Keratinocyte (primary cell): Measurements from ENCODE around the gene VEGFA. TPM values are rescaled to one million over a fixed set of nuclear protein-coding genes. Genes with fewer than 3 reads are reported as not detected.

Experiments
- DNase-seq: peaks from one replicate; pipeline ENCODE4 v3.0.0-alpha.2; 2011; ENCODE audit warnings: low read depth, missing footprints, low spot score
- FAIRE-seq: peaks from 2 replicates; lab custom pipeline; 2011; peaks lifted over from hg19 to GRCh38; lab: Jason Lieb, UNC
- H2AFZ ChIP-seq: 2 replicates; pipeline ENCODE4 v1.6.0; 2012; ENCODE audit warnings: low read length, control low read depth, inconsistent platforms; ENCODE audit not compliant: control insufficient read depth
- H3K27ac ChIP-seq: 2 replicates; pipeline ENCODE4 v1.5.1; 2011; ENCODE audit warnings: low read length; ENCODE audit not compliant: control insufficient read depth, insufficient read depth
- H3K27me3 ChIP-seq: 3 replicates; pipeline ENCODE4 v1.6.0; 2011; ENCODE audit warnings: low read length; ENCODE audit not compliant: control insufficient read depth, insufficient read depth; ENCODE audit errors: extremely low read depth
- H3K36me3 ChIP-seq, 2 experiments: 2 replicates in 1 of 2; 3 replicates in 1 of 2; pipeline ENCODE4 v1.5.1; 2011; ENCODE audit warnings: low read length in 2 of 2, mild to moderate bottlenecking in 1 of 2; ENCODE audit not compliant: control insufficient read depth in 2 of 2, insufficient read depth in 2 of 2; ENCODE audit errors: extremely low read depth in 1 of 2
- H3K4me1 ChIP-seq: 3 replicates; pipeline ENCODE4 v1.5.1; 2011; ENCODE audit warnings: low read length; ENCODE audit not compliant: control insufficient read depth, insufficient read depth; ENCODE audit errors: extremely low read depth
- H3K4me2 ChIP-seq: 3 replicates; pipeline ENCODE4 v1.6.0; 2011; ENCODE audit warnings: low read depth, low read length; ENCODE audit not compliant: control insufficient read depth, insufficient read depth; ENCODE audit errors: extremely low read depth
- H3K4me3 ChIP-seq, 3 experiments: fragments of 200-600 bp in 1 of 3; sonication (generic) in 1 of 3; 2 replicates in 2 of 3; 3 replicates in 1 of 3; pipeline ENCODE4 v1.5.1; 2011 to 2016; ENCODE audit warnings: low read length in 3 of 3, mild to moderate bottlenecking in 3 of 3, control low read depth in 2 of 3, inconsistent platforms in 1 of 3, low read depth in 1 of 3, mixed read lengths in 1 of 3, mixed run types in 1 of 3, moderate library complexity in 1 of 3; ENCODE audit not compliant: control insufficient read depth in 2 of 3, insufficient read depth in 2 of 3; ENCODE audit errors: extremely low read depth in 1 of 3
- H3K79me2 ChIP-seq: 2 replicates; pipeline ENCODE4 v1.6.0; 2012; ENCODE audit warnings: low read length; ENCODE audit not compliant: control insufficient read depth, insufficient read depth
- H3K9ac ChIP-seq: 3 replicates; pipeline ENCODE4 v1.6.0; 2011; ENCODE audit warnings: low read length; ENCODE audit not compliant: control insufficient read depth, insufficient read depth; ENCODE audit errors: extremely low read depth
- H3K9me1 ChIP-seq: 3 replicates; pipeline ENCODE4 v1.6.0; 2011; ENCODE audit warnings: low read length; ENCODE audit not compliant: control insufficient read depth, insufficient read depth; ENCODE audit errors: extremely low read depth
- H3K9me3 ChIP-seq: 2 replicates; pipeline ENCODE4 v1.5.1; 2012; ENCODE audit warnings: low read depth, low read length; ENCODE audit not compliant: control insufficient read depth
- H4K20me1 ChIP-seq: 3 replicates; pipeline ENCODE4 v1.6.0; 2011; ENCODE audit warnings: low read length; ENCODE audit not compliant: control insufficient read depth, insufficient read depth; ENCODE audit errors: extremely low read depth
- CTCF ChIP-seq, 3 experiments: IDR thresholded peaks in 1 of 3; conservative IDR thresholded peaks in 1 of 3; optimal IDR thresholded peaks in 1 of 3; 2 replicates in 2 of 3; 3 replicates in 1 of 3; pipeline versions ENCODE3 to v1.5.1; 2011; ENCODE audit warnings: low read length in 3 of 3, mild to moderate bottlenecking in 3 of 3, moderate library complexity in 2 of 3, control low read depth in 1 of 3, inconsistent platforms in 1 of 3; ENCODE audit not compliant: insufficient read depth in 2 of 3; ENCODE audit errors: extremely low read depth in 1 of 3
- EZH2 ChIP-seq: IDR thresholded peaks from one replicate; pipeline ENCODE4 v1.6.1; 2012; ENCODE audit warnings: inconsistent platforms, mild to moderate bottlenecking, low read length, moderate library complexity
- dilution Hi-C: fragments of 300-500 bp; cut with MboI; formaldehyde crosslinking; loops from one replicate; pipeline ENCODE4 v1.7.0; 2020; ENCODE audit warnings: low sequenced_read_pairs; ENCODE audit not compliant: extremely low pct_ligation_motif_present
- polyA minus RNA-seq, 3 experiments: library from RNA; depleted of rRNA, polyadenylated mRNA; stranded (reverse); fragments of >200 nt; gene quantifications; 1 replicate in 1 of 3; 2 replicates in 1 of 3; 3 replicates in 1 of 3; pipeline ENCODE4 v1.2.3, GENCODE V29; 2011
- polyA plus RNA-seq, 5 experiments: library from polyadenylated mRNA; depleted of rRNA in 3 of 5; stranded (reverse) in 3 of 5; stranded (forward) in 1 of 5; unstranded in 1 of 5; fragments of >200 nt; gene quantifications; 1 replicate in 1 of 5; 2 replicates in 3 of 5; 3 replicates in 1 of 5; pipeline versions ENCODE4 v1.2.1 to v1.2.3, GENCODE V29; 2011 to 2012; ENCODE audit warnings: missing spikeins in 2 of 5, low read depth in 1 of 5, low replicate concordance in 1 of 5

VEGFA gene
- polyA plus RNA-seq (91.3 to 191 TPM (median 149 TPM) in 3 replicates), polyA minus RNA-seq (142 to 449 TPM (median 209 TPM) in 3 replicates)
- 77.1 TPM for polyA plus RNA-seq (2011; ENCODE audit: low read depth)
- polyA plus RNA-seq (2011; cell fraction: cytosol; rRNA removed) = 40.0 and 40.3 TPM in 2 replicates
- 532 and 640 TPM in 2 replicates for polyA plus RNA-seq (2011; cell fraction: nucleus; rRNA removed)
- 59.3 and 124 TPM in 2 replicates for polyA plus RNA-seq (2012; ENCODE audit: low replicate concordance)
- 20.7 TPM for polyA minus RNA-seq (2011; cell fraction: cytosol; rRNA and poly(A)+ RNA removed)
- 96.5 and 113 TPM in 2 replicates for polyA minus RNA-seq (2011; cell fraction: nucleus; rRNA and poly(A)+ RNA removed)

DNA sequence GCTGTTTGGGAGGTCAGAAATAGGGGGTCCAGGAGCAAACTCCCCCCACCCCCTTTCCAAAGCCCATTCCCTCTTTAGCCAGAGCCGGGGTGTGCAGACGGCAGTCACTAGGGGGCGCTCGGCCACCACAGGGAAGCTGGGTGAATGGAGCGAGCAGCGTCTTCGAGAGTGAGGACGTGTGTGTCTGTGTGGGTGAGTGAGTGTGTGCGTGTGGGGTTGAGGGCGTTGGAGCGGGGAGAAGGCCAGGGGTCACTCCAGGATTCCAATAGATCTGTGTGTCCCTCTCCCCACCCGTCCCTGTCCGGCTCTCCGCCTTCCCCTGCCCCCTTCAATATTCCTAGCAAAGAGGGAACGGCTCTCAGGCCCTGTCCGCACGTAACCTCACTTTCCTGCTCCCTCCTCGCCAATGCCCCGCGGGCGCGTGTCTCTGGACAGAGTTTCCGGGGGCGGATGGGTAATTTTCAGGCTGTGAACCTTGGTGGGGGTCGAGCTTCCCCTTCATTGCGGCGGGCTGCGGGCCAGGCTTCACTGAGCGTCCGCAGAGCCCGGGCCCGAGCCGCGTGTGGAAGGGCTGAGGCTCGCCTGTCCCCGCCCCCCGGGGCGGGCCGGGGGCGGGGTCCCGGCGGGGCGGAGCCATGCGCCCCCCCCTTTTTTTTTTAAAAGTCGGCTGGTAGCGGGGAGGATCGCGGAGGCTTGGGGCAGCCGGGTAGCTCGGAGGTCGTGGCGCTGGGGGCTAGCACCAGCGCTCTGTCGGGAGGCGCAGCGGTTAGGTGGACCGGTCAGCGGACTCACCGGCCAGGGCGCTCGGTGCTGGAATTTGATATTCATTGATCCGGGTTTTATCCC, at the start of gene VEGFA:
VEGFA (plus strand) TSS at position 686 of the 846 bp plus-strand sequence.
- H3K27me3 ChIP-seq = no peaks in the 10 kb centered on the region
- H3K4me2 ChIP-seq = peak within 1 kb of the TSS; percentile 81
- H3K36me3 ChIP-seq = peaks cover 0 to 27% of the 10 kb centered on the region in 2 experiments
- peaks cover 23% of the 10 kb centered on the region for H4K20me1 ChIP-seq
- peak within 1 kb of the TSS; percentile 96 for H3K9ac ChIP-seq
- dilution Hi-C loops = no loop called here
- peak within 1 kb of the TSS; percentile 83 for H3K27ac ChIP-seq
- H3K4me1 ChIP-seq = peaks cover 28% of the 10 kb centered on the region
- no peaks in the 10 kb centered on the region for H3K9me1 ChIP-seq
- peak within 1 kb of the TSS; percentile 89 for H2AFZ ChIP-seq
- peaks cover 48% of the 10 kb centered on the region for H3K79me2 ChIP-seq
- peak; percentile 39 for FAIRE-seq
- no peaks in the 10 kb centered on the region for H3K9me3 ChIP-seq
- H3K4me3 ChIP-seq = peak within 1 kb of the TSS; percentile 80 to 98 (median 88)
- peak; percentile 52 for DNase-seq
- TF ChIP-seq EZH2 (no peak), CTCF (optimal IDR thresholded peaks at IDR 0.05 in 1 of 3, IDR thresholded peaks at IDR 0.05 in 1 of 3, conservative IDR thresholded peaks at IDR 0.05 in 1 of 3; ENCODE audit: extremely low read depth in 1 of 3, insufficient read depth in 2 of 3, low read length in 3 of 3) (peak in 2 of 3 experiments; percentile 95 to 98)

DNA sequence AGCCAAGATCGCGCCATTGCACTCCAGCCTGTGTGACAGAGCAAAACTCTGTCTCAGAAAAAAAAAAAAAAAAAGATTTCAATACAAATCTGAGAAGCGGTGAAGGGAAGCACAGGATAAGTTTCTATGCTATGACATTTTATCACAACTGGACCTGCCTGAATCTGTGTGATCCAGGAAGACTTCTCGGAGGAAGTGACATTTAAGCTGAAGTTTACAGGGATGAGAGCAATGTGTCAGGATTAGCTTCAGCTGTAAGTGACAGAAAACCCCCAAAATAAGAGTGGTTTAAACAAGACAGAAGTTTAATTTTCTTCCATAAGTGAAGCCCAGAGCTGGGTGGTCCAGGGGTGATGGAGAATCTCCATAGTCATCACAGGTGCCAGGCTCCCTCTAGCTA, 49.0 kb upstream of the VEGFA start:
- Histone ChIP-seq H3K4me1 (peaks cover 27% of the 10 kb centered on the region), H3K27me3 (peaks cover 13% of the 10 kb centered on the region), H3K79me2 (no peaks in the 10 kb centered on the region), H3K36me3 (no peaks in the 10 kb centered on the region), H3K27ac (no peak overlapping the region), H3K4me2 (no peak overlapping the region), H3K4me3 (no peak overlapping the region), H3K9me3 (no peaks in the 10 kb centered on the region), H4K20me1 (no peaks in the 10 kb centered on the region), H3K9ac (no peak overlapping the region), H3K9me1 (no peaks in the 10 kb centered on the region), H2AFZ (no peak overlapping the region)
- DNase-seq (no peak), FAIRE-seq (no peak)
- dilution Hi-C loops = no loop called here
- TF ChIP-seq CTCF (optimal IDR thresholded peaks at IDR 0.05 in 1 of 3, IDR thresholded peaks at IDR 0.05 in 1 of 3, conservative IDR thresholded peaks at IDR 0.05 in 1 of 3; ENCODE audit: extremely low read depth in 1 of 3, insufficient read depth in 2 of 3, low read length in 3 of 3) (no peak), EZH2 (no peak)
